Activated T-helper 1 cell treated with anti-CD3 and anti-CD28 coated beads, Interleukin-2, amount 50 U/mL, for 16 hours (primary cell): Measurements from ENCODE around the gene UPP2.

Experiments used
- DNase-seq, 2 donors: peaks; one replicate each; pipeline ENCODE4 v3.0.0-alpha.2; 2020; ENCODE audit warnings: low read depth in 1 of 2, low spot score in 1 of 2

UPP2 gene

DNA sequence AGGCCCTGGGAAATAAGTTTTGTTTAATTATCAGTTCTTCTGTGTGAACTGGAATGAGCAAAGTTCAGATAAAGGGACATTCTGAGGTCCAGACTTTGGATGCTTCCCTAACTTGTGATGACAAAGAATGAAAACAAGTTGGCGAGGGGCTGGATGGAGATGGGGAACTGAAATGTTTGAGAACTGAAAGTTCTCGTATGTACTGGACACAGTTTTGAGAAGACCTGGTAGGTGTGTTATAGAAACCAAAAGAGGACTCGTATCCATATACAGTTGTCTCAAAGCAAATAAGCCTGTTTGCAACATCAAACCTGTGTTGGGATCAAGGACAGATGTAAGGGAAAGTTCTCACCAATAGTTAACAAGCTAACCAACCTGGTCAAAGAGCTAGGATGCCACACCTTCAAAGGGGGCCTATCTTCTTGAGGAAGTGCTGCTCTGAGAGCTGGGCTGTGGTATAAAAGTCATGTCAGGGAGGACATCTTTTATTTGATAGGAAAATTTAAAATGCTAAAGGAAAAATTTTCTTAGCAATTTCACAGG is at the start of gene UPP2:
Gene UPP2, plus strand, starts transcription at position 493 of the 543 bp plus-strand sequence. CDS start 188 bp downstream, outside the sequence.
- no peak for DNase-seq

DNA sequence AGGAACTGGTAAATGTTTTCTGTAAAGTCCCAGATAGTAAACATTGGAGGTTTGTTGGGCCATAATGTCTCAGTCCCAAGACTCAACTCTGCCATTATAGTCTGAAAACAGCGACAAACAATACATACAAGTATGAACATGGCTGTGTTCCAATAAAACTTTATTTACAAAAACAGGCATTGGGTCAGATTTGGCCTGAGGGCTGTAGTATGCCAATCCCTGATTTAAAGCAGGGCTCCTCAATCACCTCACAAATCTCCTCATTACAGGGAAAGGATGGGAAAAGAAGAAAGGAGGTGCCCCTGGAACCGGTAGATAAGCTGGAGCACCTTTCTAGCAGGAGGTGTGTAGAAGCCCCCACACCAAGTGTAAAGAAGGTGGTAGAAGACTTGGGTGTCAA is 48.9 kb upstream of the UPP2 start:
- no peak for DNase-seq

DNA sequence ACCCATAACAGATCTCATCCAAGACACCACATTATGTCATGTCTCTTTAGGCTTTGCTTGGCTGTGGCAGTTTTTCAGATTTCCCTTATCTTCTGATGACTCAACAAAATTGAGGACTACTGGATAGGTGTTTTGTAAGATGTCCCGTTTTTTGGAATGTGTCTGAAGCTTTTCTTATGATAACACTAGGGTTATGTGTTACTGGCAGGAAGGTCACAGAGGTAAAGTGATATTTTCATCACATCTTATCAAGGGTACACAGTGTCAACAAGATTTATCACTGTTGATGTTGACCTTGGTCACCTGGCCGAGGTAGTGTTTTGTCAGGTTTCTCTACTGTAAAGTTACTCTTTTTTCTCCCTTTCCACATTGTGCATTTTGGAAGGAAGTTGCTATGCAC is 44.8 kb upstream of the UPP2 start:
- no peak for DNase-seq

DNA sequence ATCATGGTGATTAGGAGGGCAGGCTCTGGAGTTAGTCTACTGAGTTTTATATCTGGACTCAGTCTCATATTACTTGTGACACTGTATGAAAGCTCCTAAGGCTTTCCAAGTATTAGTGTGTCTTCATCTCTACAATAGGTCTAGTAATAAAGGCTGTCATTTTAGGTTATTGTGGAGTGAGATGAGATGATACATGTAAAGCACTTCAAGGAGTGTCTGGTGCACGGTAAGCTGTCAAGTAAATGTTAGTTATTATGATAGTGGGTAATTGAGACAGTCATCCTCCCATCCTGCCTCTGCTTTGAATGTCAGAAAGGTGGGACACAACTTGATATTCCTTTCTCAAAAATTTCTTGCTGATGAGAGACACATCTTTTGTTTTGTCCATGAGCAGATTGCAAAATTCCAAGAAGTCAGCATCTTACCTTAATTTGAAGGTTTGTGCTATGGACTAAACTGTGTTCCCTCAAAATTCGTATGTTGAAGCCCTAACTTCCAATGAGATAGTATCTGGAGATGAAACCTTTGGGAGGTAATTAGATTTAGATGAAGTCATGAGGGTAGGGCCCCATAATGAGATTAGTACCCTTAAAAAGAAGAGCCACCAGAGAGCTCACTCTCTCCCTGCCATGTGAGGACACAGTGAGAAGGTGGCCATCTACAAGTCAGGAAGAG is 41.4 kb upstream of the UPP2 start:
- no peak for DNase-seq

DNA sequence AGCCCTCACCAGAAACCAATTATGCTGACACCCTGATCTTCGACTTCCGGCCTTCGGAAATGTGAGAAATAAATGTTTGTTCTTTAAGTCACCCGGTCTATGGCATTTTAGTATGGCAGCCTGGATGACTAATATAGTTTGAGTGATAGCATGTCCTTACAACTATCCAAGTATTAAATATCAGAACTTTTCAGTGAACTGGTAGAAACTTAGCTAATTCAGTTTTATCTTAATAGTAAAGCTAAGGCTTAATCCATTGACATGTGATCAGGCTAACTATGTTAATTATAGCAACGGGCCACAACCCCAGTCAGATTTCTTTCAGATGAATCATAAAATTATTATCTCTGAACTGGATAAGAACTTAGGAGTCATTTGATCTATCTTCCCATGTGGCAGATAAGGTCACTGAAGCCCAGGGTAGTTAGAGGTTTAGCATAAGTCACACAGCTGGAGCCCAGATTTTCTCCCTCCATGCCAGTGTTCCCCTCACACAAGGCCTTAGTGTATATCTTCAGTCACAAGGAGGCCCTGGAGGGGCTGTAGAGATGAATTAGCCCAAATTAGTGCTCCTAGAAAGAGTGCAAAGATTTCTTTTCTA is 40.7 kb upstream of the UPP2 start:
- no peak for DNase-seq

DNA sequence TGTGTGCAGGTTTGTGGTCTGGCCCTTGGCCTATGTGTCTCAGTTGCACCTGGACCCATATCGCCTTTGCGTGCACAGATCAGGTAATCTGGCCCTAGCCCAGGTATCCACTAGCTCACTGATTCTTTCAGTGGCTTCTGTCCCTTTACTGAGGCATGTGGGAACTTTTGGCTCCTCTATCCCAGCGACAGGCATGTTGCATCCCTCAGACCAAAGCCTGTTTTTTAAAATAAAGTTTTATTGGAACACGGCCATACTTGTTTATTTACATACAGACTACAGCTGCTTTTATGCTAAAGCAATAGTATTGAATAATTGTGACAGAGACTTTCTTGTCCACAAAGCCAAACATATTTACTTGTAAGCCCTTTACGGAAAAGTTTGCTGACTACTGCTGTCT is 39.9 kb upstream of the UPP2 start:
- DNase-seq: no peak

DNA sequence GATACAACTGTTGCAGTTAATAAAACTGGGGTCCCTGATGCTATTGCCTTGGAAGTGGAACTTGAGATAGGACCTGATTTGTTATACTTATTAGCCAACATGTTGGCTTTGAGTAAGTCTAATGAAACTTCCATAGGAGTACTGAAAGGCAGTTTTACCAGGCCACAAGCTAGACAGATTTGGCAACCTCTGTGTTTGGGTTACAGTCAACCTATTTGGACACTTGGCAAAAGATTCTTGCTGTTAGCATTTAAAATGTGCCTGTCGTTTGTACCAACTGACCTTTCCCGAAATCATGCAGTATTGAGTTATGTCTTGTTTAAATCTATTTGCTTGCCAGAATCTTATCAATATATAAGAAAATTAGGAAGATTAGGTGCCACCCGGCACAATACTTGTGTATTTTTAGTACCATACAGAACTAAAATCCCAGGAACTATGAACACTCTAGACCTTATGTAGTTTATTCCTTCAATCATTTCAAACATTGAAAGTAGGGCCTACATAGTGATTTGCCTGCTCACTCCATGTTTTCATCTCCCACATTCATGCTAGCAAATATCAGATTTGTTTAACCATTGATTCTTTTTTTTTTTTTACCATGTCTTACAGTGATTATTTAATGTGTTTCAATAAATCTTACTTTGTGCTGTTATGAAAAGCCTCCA is 35.5 kb upstream of the UPP2 start:
- no peak for DNase-seq

DNA sequence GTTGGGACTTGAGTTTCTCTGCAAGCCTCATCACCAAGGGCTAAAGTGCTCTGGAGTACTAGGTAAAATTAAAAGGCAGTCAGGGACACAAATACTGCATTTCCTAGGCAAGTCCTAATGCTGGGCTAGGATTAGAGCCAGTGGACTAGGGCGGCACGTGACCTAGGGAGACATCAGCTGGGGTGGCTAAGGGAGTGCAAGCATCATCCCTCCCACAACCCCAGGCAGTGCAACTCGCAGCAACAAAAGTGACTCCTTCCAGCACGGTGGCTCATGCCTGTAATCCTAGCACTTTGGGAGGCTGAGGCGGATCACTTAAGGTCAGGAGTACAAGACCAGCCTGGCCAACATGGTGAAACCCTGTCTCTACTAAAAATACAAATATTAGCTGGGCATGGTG is 30.7 kb upstream of the UPP2 start:
- DNase-seq: no peak

DNA sequence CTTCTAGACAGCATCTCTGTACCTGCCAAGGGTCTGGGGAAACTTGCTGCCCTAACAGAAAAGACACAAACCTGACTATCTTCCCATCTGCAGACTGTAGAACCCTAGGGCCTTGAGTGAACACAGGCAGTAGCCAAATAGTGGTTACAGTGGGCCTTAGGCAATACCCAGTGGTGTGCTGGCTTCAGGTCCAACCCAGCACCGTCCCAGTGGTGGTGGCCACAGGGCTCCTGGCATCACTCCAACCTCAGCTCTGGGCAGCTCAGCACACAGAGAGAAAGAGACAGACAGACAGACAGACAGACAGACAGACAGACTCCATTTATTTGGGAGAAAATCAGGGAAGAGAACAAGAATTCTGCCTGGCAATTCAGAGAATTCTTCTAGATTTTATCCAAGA is 29.3 kb upstream of the UPP2 start:
- no peak for DNase-seq

DNA sequence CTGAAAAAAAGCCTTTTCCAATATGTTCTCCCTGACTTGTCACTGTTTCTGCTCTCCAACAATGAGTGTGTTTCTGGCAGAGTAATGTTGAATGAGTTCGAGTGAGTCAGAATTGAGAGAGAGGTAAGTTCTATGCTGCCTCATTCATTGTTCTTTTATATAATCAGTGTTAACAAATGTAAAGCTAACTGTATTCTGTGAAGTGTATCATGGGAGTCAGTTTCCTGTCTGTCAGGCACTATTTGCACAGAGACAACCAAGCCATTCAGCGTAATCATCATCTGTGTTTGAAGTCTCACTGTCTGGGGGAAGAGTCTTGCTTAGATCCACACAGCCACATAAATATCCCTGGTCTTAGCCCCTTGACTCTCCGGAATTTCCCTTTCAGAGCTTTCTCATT is 22.0 kb upstream of the UPP2 start:
- no peak for DNase-seq

DNA sequence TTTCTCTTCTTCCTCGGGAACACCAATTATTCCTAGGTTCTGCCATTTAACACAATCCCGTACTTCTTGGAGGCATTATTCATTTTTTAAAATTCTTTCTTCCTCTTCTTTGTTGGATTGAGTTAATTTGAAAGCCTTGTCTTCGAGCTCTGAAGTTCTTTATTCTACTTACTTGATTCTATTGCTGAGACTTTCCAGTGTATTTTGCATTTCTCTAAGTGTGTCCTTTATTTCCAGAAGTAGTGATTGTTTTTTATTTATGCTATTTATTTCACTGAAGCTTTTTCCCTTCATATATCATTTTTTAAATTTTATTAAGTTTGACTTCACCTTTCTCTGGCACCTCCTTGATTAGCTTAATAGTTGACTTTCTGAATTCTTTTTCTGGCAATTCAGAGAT is 13.6 kb upstream of the UPP2 start:
- no peak for DNase-seq

DNA sequence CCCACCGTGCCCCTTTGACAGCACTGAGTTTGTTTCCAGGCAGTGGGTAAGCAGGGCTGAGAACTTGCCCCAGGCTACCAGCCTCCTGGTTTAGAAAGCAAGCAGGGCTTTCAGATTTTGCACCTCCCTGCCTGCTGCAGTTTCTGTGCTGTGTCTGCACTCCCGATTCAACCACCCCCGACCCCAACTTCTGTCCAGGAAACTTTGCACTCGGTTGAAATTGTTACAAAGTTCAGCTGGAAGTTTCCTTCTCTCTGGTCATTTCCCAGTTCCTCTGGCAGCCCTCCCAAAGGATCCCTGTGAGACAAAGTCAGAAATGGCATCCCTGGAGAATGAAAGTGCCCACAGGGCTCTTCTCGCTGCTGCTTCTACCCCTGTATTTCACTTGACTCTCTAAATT is 12.4 kb upstream of the UPP2 start:
- no peak for DNase-seq

DNA sequence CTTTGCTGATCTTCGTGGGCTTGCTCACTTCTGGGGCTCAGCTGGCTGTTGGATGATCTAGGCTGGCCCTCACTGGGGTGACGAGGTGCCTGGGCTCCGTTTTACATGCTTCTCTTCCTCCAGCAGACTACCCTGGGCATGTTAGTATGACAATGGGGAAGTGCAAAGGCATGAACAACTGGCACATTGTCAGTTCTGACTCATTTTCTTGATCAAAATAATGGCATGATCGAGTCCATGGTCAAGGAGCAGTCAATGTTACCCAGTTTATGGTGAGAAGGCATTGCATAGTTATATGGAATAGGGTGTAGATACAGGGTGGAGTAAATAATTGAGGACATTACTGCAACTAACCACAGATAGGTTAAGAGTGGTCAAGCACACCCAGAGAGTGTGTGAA is 10.0 kb upstream of the UPP2 start:
- DNase-seq: no peak

DNA sequence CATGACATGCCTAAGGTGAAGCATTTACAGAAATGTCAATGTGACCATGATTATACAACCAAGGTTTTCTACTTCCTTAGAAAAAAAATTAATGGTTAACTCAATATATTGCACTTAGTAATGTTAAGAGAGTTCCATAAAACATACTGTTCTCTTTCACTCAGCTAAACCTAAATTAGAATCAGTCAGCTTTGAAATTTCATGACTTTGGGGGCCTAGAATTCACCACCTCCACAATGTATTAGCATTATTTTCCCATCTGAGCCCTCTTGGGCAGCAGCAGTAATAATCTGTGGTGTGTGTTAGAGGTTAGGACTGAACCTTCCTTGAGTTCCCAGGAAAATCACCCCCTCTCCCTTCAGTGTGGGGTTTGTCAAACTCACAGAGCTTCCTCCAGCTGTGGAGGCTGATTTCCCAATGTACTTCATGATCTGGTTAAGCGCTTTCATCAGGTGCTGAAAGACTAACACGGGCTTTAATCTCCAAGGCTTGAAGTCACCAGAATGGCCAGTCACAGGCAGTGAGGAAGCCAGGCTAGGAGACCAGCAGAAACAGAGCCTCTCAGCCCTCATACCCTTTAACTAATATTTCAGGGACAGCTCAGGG is 7.1 kb upstream of the UPP2 start:
- no peak for DNase-seq

DNA sequence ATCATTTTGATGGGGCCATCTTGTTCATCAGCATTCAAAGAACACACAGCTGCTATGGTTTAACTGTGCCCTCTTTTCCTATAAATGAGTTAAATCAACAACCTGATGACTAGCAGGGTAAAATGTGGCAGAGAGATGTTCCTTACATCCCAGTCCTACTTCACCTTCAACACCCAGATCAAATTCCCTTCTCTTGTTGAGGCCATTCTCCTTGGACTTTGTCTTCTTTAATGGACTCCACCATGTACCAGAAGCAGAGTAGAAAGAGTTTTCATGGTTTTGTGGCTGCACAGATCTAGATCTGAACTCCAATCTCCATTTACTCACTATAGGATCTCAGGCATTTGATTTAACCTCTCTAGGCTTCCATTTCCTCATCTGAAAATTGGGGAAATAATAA is 6.4 kb upstream of the UPP2 start:
- no peak for DNase-seq

DNA sequence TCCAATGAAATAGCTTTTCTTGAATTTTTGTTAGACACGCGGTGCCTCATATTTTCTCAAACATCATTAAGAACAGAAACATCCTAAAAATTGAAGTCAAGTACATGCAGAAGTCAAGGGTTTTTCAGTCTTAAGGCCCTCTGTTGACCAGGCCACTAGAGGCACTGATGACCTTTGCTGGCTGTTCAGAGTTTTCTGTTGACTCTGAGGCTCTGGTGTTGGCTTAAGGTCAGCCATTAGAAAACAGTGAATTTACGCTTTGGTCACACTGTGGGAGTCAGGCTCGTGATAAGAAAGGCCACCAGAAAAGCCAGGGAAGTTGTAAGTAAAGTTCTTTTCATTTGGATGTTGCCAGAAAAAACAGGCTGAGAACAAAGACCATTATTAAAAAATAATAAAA is 5.8 kb upstream of the UPP2 start:
- no peak for DNase-seq

DNA sequence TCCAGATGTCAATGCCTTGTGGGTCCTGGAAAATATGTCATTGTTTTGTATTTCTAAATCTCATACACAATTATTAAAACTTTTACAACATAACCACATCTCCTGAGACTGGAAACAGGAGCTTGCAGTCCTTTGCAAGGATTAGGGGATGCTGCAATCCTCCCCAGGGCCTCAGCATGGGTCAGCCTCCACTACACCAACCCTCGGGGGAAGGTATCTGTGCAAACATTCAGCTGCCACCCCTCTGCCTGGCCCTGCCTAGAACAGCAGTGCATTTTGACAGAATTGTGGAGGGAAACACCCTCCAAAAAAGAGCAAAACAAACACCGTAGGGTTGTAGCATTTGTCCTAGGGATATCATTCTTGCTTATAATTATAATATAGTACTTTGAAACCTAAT is 4.2 kb upstream of the UPP2 start:
- DNase-seq: no peak

DNA sequence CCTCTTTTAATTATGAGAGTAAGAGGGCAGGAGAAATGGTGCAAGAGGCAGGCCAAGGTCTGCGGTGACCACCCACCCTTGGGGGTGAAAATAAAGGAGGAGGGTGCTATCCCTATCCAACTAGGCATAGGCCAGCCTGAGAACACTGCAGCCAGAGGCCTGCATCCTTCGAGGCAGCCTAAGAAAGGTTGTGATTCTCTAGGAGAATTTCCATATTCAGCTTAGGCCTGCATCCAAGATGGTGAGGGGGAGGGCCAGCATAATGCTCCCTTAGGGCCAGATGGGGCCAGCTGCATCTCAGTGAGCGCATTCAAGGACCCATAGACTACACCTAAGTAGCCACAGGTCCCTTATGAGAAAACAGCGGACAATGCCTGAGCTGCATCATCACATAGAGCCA is 3.5 kb upstream of the UPP2 start:
- DNase-seq: no peak

DNA sequence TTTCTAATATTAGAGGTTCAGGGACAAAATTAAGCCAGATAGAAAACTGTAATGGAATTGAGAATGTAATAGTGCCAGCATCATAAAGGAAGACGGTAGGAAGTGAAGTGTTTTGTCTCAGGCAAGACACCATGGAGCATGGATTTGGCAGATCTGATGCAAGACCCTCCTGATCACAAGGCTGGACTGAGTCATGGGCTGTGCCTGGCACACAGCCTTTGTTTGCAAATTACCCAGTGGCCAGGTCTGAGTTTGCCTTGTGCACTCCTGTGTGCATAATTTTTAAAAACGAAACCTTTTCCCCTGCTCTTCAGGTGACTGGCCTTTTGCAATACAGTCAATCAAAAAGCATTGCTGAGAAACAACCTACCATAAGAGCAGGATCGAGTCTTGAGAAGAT is 2.0 kb upstream of the UPP2 start:
- DNase-seq: no peak

DNA sequence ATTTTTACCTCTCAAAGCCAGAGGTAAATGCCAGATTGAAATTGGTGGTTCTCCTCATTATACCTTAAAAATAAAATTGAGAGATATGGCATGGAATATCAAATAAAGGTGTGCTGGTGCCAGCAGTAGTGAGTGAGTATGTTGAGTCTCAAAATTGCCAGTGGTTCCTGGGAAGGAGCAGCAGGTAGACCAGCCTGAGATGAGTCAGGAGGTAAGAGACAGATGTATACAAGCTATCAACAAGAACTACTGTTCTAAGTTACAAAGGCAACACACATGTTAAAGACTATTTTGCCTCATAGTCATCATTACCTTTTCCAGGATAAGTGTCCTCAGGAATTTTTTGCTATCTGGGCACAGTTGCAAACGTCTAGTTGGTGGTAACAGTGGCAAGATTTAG is 1.3 kb upstream of the UPP2 start:
- DNase-seq: no peak

DNA sequence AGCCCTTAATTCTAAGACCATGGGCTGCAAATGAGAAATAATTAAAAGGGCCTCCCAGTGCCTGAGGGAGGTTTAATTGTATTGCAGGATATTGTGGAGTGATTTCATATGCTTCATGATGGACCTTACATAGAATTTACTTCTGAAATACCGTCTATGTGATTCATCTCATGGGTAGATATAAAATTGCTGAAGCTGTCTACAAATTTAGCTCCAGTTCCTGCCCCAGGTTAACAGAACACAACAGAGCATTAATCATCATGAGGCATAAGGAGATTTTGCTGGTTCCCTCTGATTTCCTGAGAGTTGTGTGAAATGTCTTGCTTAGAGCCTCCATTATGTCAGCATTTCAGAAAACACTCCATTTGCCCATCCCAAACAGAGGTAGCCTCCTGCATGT is 770 bp downstream of the UPP2 start:
- DNase-seq: no peak

DNA sequence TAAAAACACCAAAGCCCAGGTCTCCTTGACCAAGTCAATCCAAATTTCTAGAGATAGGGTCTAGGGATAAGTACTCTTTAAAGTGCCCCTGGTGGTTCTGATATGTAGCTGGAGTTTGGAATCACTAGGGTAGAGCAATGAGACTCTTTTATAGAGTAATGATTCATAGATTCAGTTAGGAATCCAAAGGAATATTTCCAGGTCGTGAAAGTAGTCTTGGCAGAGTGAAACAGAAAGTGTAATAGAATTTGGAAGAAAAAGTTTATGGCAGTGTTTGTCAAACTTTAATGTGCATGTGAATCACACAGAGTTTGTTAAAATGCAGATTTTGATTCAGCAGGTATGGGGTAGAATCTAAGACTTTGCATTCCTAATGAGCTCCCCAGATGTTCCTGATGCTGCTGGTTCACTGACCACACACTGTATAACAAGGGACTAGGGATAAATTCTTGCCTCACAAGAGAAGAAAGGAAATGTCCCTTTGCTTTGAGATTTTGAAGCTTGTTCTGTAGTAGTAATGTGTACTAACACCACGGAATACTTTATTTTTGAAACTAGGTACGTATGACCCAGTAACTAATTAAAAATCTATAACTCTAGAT is 1.8 kb downstream of the UPP2 start:
- no peak for DNase-seq
